Panc1 (cell line): ENCODE results near the gene COX7B.

Experiments used
- CTCF ChIP-seq: fragments of 450-650 bp; IDR thresholded peaks from 2 replicates; pipeline ENCODE4 v1.5.1; 2017; ENCODE audit warnings: mild to moderate bottlenecking
- POLR2AphosphoS5 ChIP-seq: IDR thresholded peaks from 2 replicates; pipeline ENCODE4 v1.6.1; 2012; ENCODE audit warnings: mild to moderate bottlenecking, low read depth, low read length, moderate library complexity
- REST ChIP-seq, 2 experiments: IDR thresholded peaks; 2 replicates each; pipeline ENCODE4 v1.6.1; 2011 to 2012; ENCODE audit warnings: low read depth in 2 of 2, control low read depth in 1 of 2, low read length in 1 of 2, mild to moderate bottlenecking in 1 of 2, moderate library complexity in 1 of 2; ENCODE audit not compliant: insufficient read depth in 1 of 2
- SIN3A ChIP-seq: IDR thresholded peaks from 2 replicates; pipeline ENCODE4 v1.6.1; 2012; ENCODE audit warnings: low read depth, mild to moderate bottlenecking, low read length, moderate library complexity, borderline replicate concordance; ENCODE audit not compliant: insufficient read depth

- TF ChIP-seq CTCF = no peak
- no peak for TF ChIP-seq SIN3A
- no peak for TF ChIP-seq POLR2AphosphoS5
- TF ChIP-seq REST (IDR thresholded peaks at IDR 0.05; ENCODE audit: insufficient read depth in 1 of 2, low read depth in 2 of 2, low read length in 1 of 2) = no peak
Measured at GRCh38 chrX:77935886-77936285, 36.6 kb downstream of the COX7B start.
